ENCODE measurements around the gene WDR37. TPM values are rescaled to one million over a fixed set of nuclear protein-coding genes. Genes with fewer than 3 reads are reported as not detected.

The WDR37 gene
- polyA plus RNA-seq, 1 of the 3 experiments (the other 2 are of a cell fraction): 11.9 TPM

DNA sequence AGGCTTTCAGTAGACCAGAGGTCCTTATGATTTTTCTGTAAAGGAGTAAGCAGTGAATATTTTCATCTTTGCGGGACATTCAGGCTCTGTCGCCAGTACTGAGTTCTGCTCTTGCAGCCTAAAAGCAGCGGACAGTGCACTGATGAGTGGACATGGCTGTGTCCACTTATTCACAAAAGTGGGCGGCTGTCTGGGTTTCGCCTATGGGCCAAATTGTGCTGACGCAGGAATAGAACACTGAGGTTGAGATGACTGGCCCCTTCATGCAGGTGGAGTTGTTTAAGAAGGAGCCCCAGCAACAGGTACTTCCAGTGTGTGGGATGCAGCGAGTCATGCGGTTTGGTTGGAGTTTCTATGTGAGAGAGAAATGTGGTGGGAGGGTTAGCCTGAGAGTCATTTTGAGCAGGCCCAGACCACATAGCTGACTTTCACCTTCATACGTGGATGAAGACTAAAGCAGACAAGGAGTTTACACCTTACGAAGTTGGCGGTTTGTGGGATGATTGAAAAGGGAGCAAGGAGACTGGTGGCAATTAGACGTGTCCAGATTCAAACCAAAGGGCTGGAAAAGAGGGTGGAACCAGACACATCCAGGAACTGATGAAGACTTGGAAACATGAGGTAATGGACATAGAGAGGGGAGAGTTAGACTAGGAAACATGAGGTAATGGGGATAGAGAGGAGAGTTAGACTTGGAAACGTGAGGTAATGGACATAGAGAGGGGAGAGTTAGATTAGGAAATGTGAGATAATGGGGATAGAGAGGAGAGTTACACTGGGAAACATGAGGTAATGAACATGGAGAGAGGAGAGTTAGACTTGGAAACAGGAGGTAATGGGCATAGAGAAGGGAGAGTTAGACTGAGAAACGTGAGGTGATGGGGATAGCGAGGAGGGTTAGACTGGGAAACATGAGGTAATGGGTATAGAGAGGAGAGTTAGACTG, 38.2 kb downstream of the WDR37 start:
- peaks cover 4 to 72% of the 10 kb centered on the region in 2 experiments for H3K36me3 ChIP-seq (replicated peaks in 1 of 2; ENCODE audit: control insufficient read depth in 1 of 2, insufficient read depth in 2 of 2, low read length in 1 of 2)
- peaks cover 0 to 20% of the 10 kb centered on the region in 2 experiments; a peak in 2 of 4 replicates for H3K4me1 ChIP-seq (ENCODE audit: control insufficient read depth in 1 of 2, insufficient read depth in 2 of 2, low read depth in 1 of 2, low read length in 1 of 2)
- no peaks in the 10 kb centered on the region for H3K9me2 ChIP-seq
- H3F3A ChIP-seq (replicated peaks; ENCODE audit: insufficient read depth): no peaks in the 10 kb centered on the region
- H3K4me3 ChIP-seq (ENCODE audit: low read depth in 2 of 2, low read length in 1 of 2): no peak overlapping the region
- no peak for DNase-seq
- no peak overlapping the region for H3K9ac ChIP-seq
- ChIA-PET CTCF (no interaction called here), POLR2A (no interaction called here)
- H3K4me2 ChIP-seq: no peak overlapping the region
- WGBS (ENCODE audit: low lambda C conversion rate): 98% methylated on average over 15 of the region's 15 CpGs
- H4K20me1 ChIP-seq (ENCODE audit: insufficient read depth): no peaks in the 10 kb centered on the region
- no peak overlapping the region for H3K27ac ChIP-seq (ENCODE audit: low read depth in 2 of 2, low read length in 1 of 2)
- no peaks in the 10 kb centered on the region for H3K9me3 ChIP-seq
- TF ChIP-seq MXI1 (IDR thresholded peaks at IDR 0.05; ENCODE audit: low read depth, low read length): no peak
- TF ChIP-seq, protein P1, sequence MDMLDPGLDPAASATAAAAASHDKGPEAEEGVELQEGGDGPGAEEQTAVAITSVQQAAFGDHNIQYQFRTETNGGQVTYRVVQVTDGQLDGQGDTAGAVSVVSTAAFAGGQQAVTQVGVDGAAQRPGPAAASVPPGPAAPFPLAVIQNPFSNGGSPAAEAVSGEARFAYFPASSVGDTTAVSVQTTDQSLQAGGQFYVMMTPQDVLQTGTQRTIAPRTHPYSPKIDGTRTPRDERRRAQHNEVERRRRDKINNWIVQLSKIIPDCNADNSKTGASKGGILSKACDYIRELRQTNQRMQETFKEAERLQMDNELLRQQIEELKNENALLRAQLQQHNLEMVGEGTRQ (IDR thresholded peaks at IDR 0.05; ENCODE audit: borderline replicate concordance, low read depth, low read length): no peak
- TF ChIP-seq RXRA (IDR thresholded peaks at IDR 0.05; ENCODE audit: borderline replicate concordance, low read depth): no peak
- TF ChIP-seq SMC3 (IDR thresholded peaks at IDR 0.05; ENCODE audit: low read depth, low read length): no peak
- TF ChIP-seq, protein P2, sequence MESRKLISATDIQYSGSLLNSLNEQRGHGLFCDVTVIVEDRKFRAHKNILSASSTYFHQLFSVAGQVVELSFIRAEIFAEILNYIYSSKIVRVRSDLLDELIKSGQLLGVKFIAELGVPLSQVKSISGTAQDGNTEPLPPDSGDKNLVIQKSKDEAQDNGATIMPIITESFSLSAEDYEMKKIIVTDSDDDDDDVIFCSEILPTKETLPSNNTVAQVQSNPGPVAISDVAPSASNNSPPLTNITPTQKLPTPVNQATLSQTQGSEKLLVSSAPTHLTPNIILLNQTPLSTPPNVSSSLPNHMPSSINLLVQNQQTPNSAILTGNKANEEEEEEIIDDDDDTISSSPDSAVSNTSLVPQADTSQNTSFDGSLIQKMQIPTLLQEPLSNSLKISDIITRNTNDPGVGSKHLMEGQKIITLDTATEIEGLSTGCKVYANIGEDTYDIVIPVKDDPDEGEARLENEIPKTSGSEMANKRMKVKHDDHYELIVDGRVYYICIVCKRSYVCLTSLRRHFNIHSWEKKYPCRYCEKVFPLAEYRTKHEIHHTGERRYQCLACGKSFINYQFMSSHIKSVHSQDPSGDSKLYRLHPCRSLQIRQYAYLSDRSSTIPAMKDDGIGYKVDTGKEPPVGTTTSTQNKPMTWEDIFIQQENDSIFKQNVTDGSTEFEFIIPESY (IDR thresholded peaks at IDR 0.05; ENCODE audit: borderline replicate concordance, low read depth): no peak
- no peaks in the 10 kb centered on the region for H3K27me3 ChIP-seq (ENCODE audit: insufficient read depth)
- no peak overlapping the region for H2AFZ ChIP-seq (ENCODE audit: low read depth)
- no peaks in the 10 kb centered on the region for H3K79me2 ChIP-seq (ENCODE audit: insufficient read depth)

DNA sequence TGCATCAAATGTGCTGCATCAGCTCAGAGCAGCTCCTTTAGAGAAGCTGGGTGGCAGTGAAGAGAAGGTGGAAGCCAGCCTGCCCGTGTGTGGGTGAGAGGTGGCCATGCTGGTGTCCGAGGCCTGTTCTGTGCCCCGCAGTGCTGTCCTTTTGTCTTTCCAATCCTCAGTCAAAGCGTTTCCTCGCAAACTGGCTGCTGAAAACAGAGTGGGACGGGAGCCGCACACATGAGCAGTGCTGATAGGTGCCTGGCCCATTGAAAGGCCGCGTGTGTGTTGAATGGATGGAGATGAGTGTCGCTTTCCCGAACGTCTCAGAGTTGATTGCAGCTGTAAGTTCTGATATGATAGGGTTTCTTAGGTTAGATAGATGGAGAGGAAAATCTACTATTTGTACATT, 39.3 kb downstream of the WDR37 start:
- no peak overlapping the region for H3K4me3 ChIP-seq (ENCODE audit: low read depth in 2 of 2, low read length in 1 of 2)
- DNase-seq: no peak
- 94% methylated on average over 12 of the region's 12 CpGs for WGBS (ENCODE audit: low lambda C conversion rate)
- no peak overlapping the region for H3K9ac ChIP-seq
- H3K9me3 ChIP-seq: no peaks in the 10 kb centered on the region
- peaks cover 0 to 30% of the 10 kb centered on the region in 2 experiments; a peak in 2 of 4 replicates for H3K4me1 ChIP-seq (ENCODE audit: control insufficient read depth in 1 of 2, insufficient read depth in 2 of 2, low read depth in 1 of 2, low read length in 1 of 2)
- H4K20me1 ChIP-seq (ENCODE audit: insufficient read depth): no peaks in the 10 kb centered on the region
- H3K27ac ChIP-seq (ENCODE audit: low read depth in 2 of 2, low read length in 1 of 2): no peak overlapping the region
- no peak overlapping the region for H2AFZ ChIP-seq (ENCODE audit: low read depth)
- ChIA-PET CTCF (interaction anchor here (3.9 kb wide), 1 partner anchor 15 kb away, joined by 15 read pairs; no protein-coding TSS in a partner anchor), POLR2A (no interaction called here)
- H3K36me3 ChIP-seq (replicated peaks in 1 of 2; ENCODE audit: control insufficient read depth in 1 of 2, insufficient read depth in 2 of 2, low read length in 1 of 2): peaks cover 7 to 74% of the 10 kb centered on the region in 2 experiments
- H3K4me2 ChIP-seq: no peak overlapping the region
- no peaks in the 10 kb centered on the region for H3K9me2 ChIP-seq
- no peaks in the 10 kb centered on the region for H3F3A ChIP-seq (replicated peaks; ENCODE audit: insufficient read depth)
- TF ChIP-seq TAF1 (IDR thresholded peaks at IDR 0.05; ENCODE audit: borderline replicate concordance, low read depth, low read length): no peak
- no peak for TF ChIP-seq EP300 (IDR thresholded peaks at IDR 0.05; ENCODE audit: borderline replicate concordance in 1 of 2, low read depth in 1 of 2, low read length in 1 of 2)
- TF ChIP-seq, protein P3, sequence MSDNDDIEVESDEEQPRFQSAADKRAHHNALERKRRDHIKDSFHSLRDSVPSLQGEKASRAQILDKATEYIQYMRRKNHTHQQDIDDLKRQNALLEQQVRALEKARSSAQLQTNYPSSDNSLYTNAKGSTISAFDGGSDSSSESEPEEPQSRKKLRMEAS (IDR thresholded peaks at IDR 0.05; ENCODE audit: low read depth): no peak
- TF ChIP-seq SIN3A (IDR thresholded peaks at IDR 0.05; ENCODE audit: borderline replicate concordance, low read depth, low read length): no peak
- no peak for TF ChIP-seq RXRA (IDR thresholded peaks at IDR 0.05; ENCODE audit: borderline replicate concordance, low read depth)
- TF ChIP-seq RAD21 (IDR thresholded peaks at IDR 0.05; ENCODE audit: low read length): no peak
- TF ChIP-seq, protein P1 (IDR thresholded peaks at IDR 0.05; ENCODE audit: borderline replicate concordance, low read depth, low read length): no peak
- TF ChIP-seq SMC3 (IDR thresholded peaks at IDR 0.05; ENCODE audit: low read depth, low read length): no peak
- TF ChIP-seq, protein P2 (IDR thresholded peaks at IDR 0.05; ENCODE audit: borderline replicate concordance, low read depth): no peak
- TF ChIP-seq GATA2 (CRISPR knock-in tag; IDR thresholded peaks at IDR 0.05): no peak
- no peaks in the 10 kb centered on the region for H3K79me2 ChIP-seq (ENCODE audit: insufficient read depth)
- no peaks in the 10 kb centered on the region for H3K27me3 ChIP-seq (ENCODE audit: insufficient read depth)
